ENCODE measurements around the gene CCDC30.
"Not testable (repeated sequence)": the region's sequence is repeated elsewhere in the genome, so short reads cannot be mapped to it uniquely, and the experiment has no call there.

CCDC30 gene

DNA sequence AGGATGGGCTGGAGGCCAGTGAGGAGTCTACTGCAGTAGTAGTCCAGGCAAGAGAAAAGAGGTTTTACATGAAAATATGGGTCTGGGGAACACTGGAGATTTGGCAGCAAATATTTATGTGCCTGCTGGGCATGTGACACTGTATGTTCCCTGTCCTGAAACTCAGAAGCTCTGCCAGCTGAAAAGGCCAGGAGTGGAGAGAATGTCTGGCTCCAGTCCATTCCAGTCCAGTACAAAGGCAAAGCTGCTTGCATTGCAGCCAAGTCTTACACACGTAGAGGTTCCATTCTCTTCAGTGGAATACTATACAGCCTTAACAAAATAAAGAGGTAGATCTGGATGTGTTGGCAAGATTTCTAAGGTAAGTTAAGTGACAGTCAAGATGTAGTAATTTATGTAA is 211.6 kb downstream of the CCDC30 start:
- Histone ChIP-seq H3K4me1 (ENCODE audit: control insufficient read depth, insufficient read depth, low read length) (no peaks in the 10 kb centered on the region), H3K9me3 (ENCODE audit: control insufficient read depth, insufficient read depth, low read length) (no peaks in the 10 kb centered on the region), H3K36me3 (ENCODE audit: control insufficient read depth, insufficient read depth, low read length) (peaks cover 9% of the 10 kb centered on the region; the same call in 1 of the 2 replicates), H3K27me3 (ENCODE audit: control insufficient read depth, insufficient read depth, low read length) (no peaks in the 10 kb centered on the region), H3K27ac (ENCODE audit: low read length) (no peak overlapping the region), H3K4me3 (ENCODE audit: low read length) (no peak overlapping the region)
- no CpG with 5 or more reads among the region's 1 CpG for WGBS (ENCODE audit: insufficient coverage, insufficient read length)
- no peak for DNase-seq (ENCODE audit: low read depth, low spot score)

DNA sequence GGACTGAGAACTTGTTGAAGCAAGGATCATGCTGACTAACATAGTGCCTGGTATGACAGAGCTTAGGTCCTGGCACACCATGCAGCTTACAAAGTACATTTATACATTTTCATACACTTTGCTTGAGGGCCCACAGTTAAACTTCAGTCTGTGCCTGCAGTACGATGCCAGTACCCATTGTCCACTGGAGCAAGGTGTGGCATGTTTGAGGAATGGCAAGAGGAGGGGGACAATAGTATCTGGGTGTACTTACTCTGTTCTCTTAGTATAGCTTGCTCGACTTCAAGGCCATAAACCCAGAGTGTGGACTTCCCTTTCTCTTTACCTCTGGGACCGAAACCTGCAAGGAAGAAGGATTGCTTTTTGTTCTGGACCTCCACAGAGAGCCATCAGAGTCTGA is 212.4 kb downstream of the CCDC30 start:
- WGBS (ENCODE audit: insufficient coverage, insufficient read length) = no CpG with 5 or more reads among the region's 3 CpGs
- H3K27ac ChIP-seq (ENCODE audit: low read length) = no peak overlapping the region
- no peaks in the 10 kb centered on the region for H3K9me3 ChIP-seq (ENCODE audit: control insufficient read depth, insufficient read depth, low read length)
- H3K4me3 ChIP-seq (ENCODE audit: low read length) = no peak overlapping the region
- peaks cover 7% of the 10 kb centered on the region; the same call in 1 of the 2 replicates for H3K36me3 ChIP-seq (ENCODE audit: control insufficient read depth, insufficient read depth, low read length)
- no peaks in the 10 kb centered on the region for H3K27me3 ChIP-seq (ENCODE audit: control insufficient read depth, insufficient read depth, low read length)
- DNase-seq (ENCODE audit: low read depth, low spot score) = no peak
- no peaks in the 10 kb centered on the region for H3K4me1 ChIP-seq (ENCODE audit: control insufficient read depth, insufficient read depth, low read length)

DNA sequence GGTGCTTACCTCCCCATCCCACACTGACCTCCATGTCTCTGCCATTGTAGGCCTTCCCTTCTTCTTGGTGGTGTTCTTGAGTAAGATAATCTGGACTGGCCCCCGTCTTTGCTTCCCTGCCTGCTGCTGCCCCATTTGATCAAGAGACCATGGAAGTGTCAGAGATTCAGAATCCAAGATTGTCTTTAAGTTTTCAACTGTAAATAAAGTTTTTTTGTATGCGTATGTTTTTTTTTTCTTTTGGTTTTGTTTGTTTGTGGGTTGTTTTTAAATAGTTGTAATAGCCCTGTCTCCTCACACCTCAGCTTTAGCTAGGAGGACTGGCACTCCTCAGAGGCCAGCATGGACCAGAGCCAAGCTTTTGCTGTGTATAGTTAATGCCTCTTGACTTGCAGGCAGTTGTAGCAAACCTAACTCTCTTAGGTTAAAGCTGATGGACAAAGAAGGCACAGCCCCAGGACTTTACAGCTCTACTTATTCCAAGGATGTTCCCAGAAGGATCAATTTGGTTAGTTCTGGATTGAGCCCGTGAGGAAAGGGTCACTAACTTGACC is 213.5 kb downstream of the CCDC30 start:
- Histone ChIP-seq H3K4me3 (ENCODE audit: low read length) (no peak overlapping the region), H3K27ac (ENCODE audit: low read length) (no peak overlapping the region), H3K27me3 (ENCODE audit: control insufficient read depth, insufficient read depth, low read length) (no peaks in the 10 kb centered on the region), H3K9me3 (ENCODE audit: control insufficient read depth, insufficient read depth, low read length) (no peaks in the 10 kb centered on the region), H3K4me1 (ENCODE audit: control insufficient read depth, insufficient read depth, low read length) (no peaks in the 10 kb centered on the region), H3K36me3 (ENCODE audit: control insufficient read depth, insufficient read depth, low read length) (peaks cover 7% of the 10 kb centered on the region; the same call in 1 of the 2 replicates)
- no peak for DNase-seq (ENCODE audit: low read depth, low spot score)
- WGBS (ENCODE audit: insufficient coverage, insufficient read length) = 100% methylated on average over 1 of the region's 3 CpGs

DNA sequence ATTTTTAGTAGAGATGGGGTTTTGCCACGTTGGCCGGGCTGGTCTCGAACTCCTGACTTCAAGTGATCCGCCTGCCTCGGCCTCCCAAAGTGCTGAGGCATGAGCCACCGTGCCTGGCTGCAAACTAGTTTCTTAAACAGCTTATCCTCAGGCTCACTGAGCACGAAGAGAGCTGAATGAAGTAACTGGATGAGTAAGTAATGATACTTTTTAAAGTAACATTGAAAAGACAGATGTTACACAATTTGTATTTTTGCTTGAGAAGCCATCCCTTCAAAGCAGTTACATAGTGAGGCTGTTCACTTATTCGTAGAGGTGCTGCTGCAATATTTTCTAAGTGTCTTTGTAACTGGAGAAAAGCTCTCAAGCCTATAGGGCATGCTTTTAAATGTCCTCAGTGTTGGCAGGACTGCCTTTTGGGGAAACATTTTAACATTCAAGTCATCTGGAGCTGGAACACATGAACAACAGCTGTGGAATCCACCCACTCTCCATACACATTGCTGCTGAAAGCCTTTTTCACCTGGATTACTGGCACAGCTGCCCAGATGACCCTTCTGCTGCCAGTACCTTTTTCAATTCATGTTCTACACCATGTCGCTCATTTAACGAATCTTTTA is 216.4 kb downstream of the CCDC30 start:
- H3K4me1 ChIP-seq (ENCODE audit: control insufficient read depth, insufficient read depth, low read length) = no peaks in the 10 kb centered on the region; the same call in 1 of the 2 replicates
- no CpG with 5 or more reads among the region's 10 CpGs for WGBS (ENCODE audit: insufficient coverage, insufficient read length)
- no peak for DNase-seq (ENCODE audit: low read depth, low spot score)
- H3K4me3 ChIP-seq (ENCODE audit: low read length) = no peak overlapping the region
- no peaks in the 10 kb centered on the region for H3K9me3 ChIP-seq (ENCODE audit: control insufficient read depth, insufficient read depth, low read length)
- H3K27ac ChIP-seq (ENCODE audit: low read length) = no peak overlapping the region
- H3K36me3 ChIP-seq (ENCODE audit: control insufficient read depth, insufficient read depth, low read length) = peaks cover 10% of the 10 kb centered on the region; the same call in 1 of the 2 replicates
- H3K27me3 ChIP-seq (ENCODE audit: control insufficient read depth, insufficient read depth, low read length) = no peaks in the 10 kb centered on the region

DNA sequence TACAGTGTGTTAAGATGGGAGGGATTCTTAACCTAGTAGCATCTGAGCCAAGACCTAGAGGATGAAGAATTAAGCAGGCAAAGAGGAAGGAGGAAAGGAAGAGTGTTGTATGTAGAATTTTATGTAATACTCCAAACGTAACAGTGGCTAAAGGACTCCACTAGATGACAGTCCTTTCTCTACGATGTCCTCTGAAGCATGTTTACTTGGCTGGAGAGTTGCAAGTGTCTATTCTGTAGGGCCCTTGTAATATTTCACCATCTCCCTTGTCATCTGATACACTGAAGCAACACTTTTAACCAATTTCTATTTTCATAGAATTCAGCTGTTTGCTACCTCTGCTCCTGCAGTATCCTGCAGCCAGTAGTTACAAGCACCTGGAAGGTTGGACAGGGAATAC is 217.0 kb downstream of the CCDC30 start:
- Histone ChIP-seq H3K4me3 (ENCODE audit: low read length) (no peak overlapping the region), H3K36me3 (ENCODE audit: control insufficient read depth, insufficient read depth, low read length) (peaks cover 10% of the 10 kb centered on the region; the same call in 1 of the 2 replicates), H3K27me3 (ENCODE audit: control insufficient read depth, insufficient read depth, low read length) (no peaks in the 10 kb centered on the region), H3K27ac (ENCODE audit: low read length) (no peak overlapping the region), H3K4me1 (ENCODE audit: control insufficient read depth, insufficient read depth, low read length) (no peaks in the 10 kb centered on the region; the same call in 1 of the 2 replicates), H3K9me3 (ENCODE audit: control insufficient read depth, insufficient read depth, low read length) (no peaks in the 10 kb centered on the region)
- DNase-seq (ENCODE audit: low read depth, low spot score) = no peak
- no CpG with 5 or more reads among the region's 2 CpGs for WGBS (ENCODE audit: insufficient coverage, insufficient read length)

DNA sequence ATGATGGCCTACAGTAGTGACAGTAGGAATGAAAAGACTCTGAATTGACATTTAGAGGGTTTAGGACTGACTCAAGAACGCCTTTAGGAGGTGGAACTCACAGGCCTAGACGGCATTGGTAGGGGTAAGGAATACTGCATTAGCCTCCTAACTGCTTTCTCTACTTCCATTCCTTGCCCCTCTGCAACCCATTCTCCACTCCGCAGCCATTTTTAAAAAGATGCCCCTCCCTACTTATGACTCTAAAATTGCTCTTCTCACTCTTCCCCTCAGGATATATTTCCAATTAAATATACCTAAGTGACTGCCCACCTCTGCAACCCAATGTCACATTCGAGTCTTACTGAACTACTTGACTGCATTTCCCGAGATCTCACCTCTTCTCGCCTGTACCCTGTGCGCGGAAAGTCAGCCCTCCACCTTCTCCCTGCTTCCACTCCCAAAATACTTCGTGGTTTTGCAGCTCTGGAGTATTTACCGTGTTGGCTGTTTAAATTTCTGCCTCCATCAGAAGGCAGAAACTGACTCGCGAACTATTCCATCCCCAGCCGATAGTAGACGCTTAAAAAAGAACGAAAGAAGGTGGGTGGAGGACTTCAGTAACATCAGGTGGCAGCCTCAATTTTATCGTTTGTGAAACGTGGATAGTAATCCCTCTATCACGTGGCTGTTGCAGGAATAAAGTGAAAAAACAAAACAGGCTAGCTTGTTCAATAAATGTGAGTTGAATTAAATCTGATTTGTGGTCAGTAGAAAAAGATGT is 218.0 kb downstream of the CCDC30 start:
- no CpG with 5 or more reads among the region's 18 CpGs for WGBS (ENCODE audit: insufficient coverage, insufficient read length)
- no peaks in the 10 kb centered on the region; the same call in 1 of the 2 replicates for H3K4me1 ChIP-seq (ENCODE audit: control insufficient read depth, insufficient read depth, low read length)
- H3K9me3 ChIP-seq (ENCODE audit: control insufficient read depth, insufficient read depth, low read length) = no peaks in the 10 kb centered on the region
- DNase-seq (ENCODE audit: low read depth, low spot score) = no peak
- H3K27me3 ChIP-seq (ENCODE audit: control insufficient read depth, insufficient read depth, low read length) = no peaks in the 10 kb centered on the region
- peaks cover 3% of the 10 kb centered on the region; the same call in 1 of the 2 replicates for H3K36me3 ChIP-seq (ENCODE audit: control insufficient read depth, insufficient read depth, low read length)
- peak overlapping the region; percentile 99; the same call in 1 of the 2 replicates for H3K4me3 ChIP-seq (ENCODE audit: low read length)
- no peak overlapping the region for H3K27ac ChIP-seq (ENCODE audit: low read length)

DNA sequence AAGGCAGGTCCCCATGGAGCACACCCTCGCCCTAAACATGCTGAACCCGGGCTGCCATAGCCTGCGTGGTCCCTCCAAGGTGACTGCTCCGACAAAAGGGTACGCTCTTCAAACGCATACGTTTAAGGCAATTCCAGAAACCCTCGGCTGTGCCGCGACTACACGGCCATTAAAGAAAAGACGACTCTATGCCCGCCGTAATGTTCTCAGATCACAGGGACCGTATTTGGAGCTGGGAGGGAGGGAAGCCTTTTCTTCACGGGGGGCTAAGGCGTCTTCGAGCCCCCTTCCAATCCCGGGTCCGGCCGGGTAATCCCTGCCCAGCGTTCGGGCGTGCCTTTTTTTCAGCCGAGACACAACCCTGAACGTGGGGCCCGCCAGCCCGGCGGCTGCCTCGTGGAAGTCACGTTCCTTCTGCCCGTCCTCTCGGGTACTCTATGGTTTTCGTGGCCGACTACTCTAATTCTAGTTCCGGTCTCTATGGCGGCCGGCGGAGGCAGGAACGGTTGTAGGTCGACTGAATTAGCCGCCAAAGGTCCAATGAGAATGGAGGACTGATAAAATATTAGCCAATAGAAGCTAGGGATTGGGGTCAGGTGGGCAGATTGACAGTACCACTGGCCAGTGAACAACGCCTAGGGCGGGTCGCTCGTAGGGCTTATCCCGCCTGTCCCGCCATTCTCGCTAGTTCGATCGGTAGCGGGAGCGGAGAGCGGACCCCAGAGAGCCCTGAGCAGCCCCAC is 218.8 kb downstream of the CCDC30 start, which contains the start of gene YBX1:
Gene YBX1, plus strand, starts transcription at position 678 of the 743 bp plus-strand sequence. CDS start 148 bp downstream, outside the sequence.
- peaks cover 3% of the 10 kb centered on the region; the same call in 1 of the 2 replicates for H3K36me3 ChIP-seq (ENCODE audit: control insufficient read depth, insufficient read depth, low read length)
- no peaks in the 10 kb centered on the region for H3K27me3 ChIP-seq (ENCODE audit: control insufficient read depth, insufficient read depth, low read length)
- DNase-seq (ENCODE audit: low read depth, low spot score) = peak; percentile 96
- H3K9me3 ChIP-seq (ENCODE audit: control insufficient read depth, insufficient read depth, low read length) = no peaks in the 10 kb centered on the region
- H3K4me3 ChIP-seq (ENCODE audit: low read length) = peak within 1 kb of the TSS; percentile 99
- H3K4me1 ChIP-seq (ENCODE audit: control insufficient read depth, insufficient read depth, low read length) = no peaks in the 10 kb centered on the region; the same call in 1 of the 2 replicates
- WGBS (ENCODE audit: insufficient coverage, insufficient read length) = no CpG with 5 or more reads among the region's 54 CpGs
- no peak within 1 kb of the TSS for H3K27ac ChIP-seq (ENCODE audit: low read length)

DNA sequence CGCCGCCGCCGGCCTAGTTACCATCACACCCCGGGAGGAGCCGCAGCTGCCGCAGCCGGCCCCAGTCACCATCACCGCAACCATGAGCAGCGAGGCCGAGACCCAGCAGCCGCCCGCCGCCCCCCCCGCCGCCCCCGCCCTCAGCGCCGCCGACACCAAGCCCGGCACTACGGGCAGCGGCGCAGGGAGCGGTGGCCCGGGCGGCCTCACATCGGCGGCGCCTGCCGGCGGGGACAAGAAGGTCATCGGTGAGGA is 219.3 kb downstream of the CCDC30 start:
- no CpG with 5 or more reads among the region's 33 CpGs for WGBS (ENCODE audit: insufficient coverage, insufficient read length)
- DNase-seq (ENCODE audit: low read depth, low spot score); H3K4me1 ChIP-seq (ENCODE audit: control insufficient read depth, insufficient read depth, low read length); H3K27me3 ChIP-seq (ENCODE audit: control insufficient read depth, insufficient read depth, low read length); H3K27ac ChIP-seq (ENCODE audit: low read length); H3K9me3 ChIP-seq (ENCODE audit: control insufficient read depth, insufficient read depth, low read length); H3K36me3 ChIP-seq (ENCODE audit: control insufficient read depth, insufficient read depth, low read length): not testable (repeated sequence)
- peak overlapping the region; percentile 99; the same call in 1 of the 2 replicates for H3K4me3 ChIP-seq (ENCODE audit: low read length)

DNA sequence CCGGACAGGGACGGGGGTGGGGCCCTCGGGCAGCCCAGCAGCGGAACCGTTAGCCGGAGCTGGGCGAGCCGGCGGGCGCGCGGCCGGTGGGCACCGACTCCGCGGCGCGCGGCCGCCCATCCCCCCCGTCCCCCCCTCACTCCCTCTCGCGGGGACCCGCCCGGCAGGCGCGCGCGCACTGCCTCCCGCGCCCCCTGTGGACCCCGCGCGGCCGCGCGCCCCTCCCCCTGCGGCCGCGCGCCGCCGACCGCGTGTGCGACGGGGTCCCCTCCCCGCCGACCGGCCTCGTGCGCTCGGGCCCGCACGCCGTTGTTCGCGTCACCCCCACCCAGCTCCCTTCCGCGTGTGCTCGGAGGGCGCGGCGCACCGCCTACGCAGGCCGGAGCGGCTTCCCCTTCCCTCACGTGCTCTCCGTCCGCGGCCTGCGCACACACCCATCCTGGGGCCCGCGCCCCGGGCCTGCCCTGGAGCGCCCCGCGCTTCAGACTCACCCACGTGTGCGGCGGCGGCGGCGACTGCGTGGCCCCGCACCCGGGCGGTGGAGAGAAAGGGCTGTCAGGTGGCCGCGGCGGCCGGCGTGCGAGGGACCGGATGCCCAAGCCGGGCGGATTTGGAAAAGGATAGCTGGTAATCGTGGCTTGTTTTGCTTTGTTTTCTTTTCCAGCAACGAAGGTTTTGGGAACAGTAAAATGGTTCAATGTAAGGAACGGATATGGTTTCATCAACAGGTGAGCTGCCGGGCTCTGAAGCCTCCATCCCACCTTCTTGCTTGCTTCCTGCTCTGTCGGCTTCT is 219.8 kb downstream of the CCDC30 start:
- H3K27me3 ChIP-seq (ENCODE audit: control insufficient read depth, insufficient read depth, low read length) = no peaks in the 10 kb centered on the region
- no peak overlapping the region for H3K27ac ChIP-seq (ENCODE audit: low read length)
- no peaks in the 10 kb centered on the region for H3K9me3 ChIP-seq (ENCODE audit: control insufficient read depth, insufficient read depth, low read length)
- peak overlapping the region; percentile 99 for H3K4me3 ChIP-seq (ENCODE audit: low read length)
- WGBS (ENCODE audit: insufficient coverage, insufficient read length) = no CpG with 5 or more reads among the region's 103 CpGs
- H3K4me1 ChIP-seq (ENCODE audit: control insufficient read depth, insufficient read depth, low read length) = no peaks in the 10 kb centered on the region; the same call in 1 of the 2 replicates
- H3K36me3 ChIP-seq (ENCODE audit: control insufficient read depth, insufficient read depth, low read length) = peaks cover 3% of the 10 kb centered on the region; the same call in 1 of the 2 replicates
- DNase-seq (ENCODE audit: low read depth, low spot score) = no peak

All from iPS DF 6.9 (cell line).